Spinal cord (tissue), 10 donors: Measurements from ENCODE around the gene VMAC. TPM values are rescaled to one million over a fixed set of nuclear protein-coding genes. Genes with fewer than 3 reads are reported as not detected.

Experiments
- DNase-seq, 6 donors: peaks; one replicate each; pipeline versions ENCODE4 v3.0.0 to v3.0.0-alpha.2; 2013 to 2015; ENCODE audit warnings: low spot score in 6 of 6, low read depth in 4 of 6
- H3K27ac ChIP-seq: one replicate; pipeline ENCODE4 v1.5.1; 2013; ENCODE audit warnings: low read depth, low read length, control low read depth
- H3K27me3 ChIP-seq: one replicate; pipeline ENCODE4 v1.6.1; 2013; ENCODE audit warnings: low read length; ENCODE audit not compliant: control insufficient read depth, insufficient read depth
- H3K36me3 ChIP-seq: one replicate; pipeline ENCODE4 v1.6.1; 2013; ENCODE audit warnings: low read length; ENCODE audit not compliant: control insufficient read depth, insufficient read depth
- H3K4me1 ChIP-seq: one replicate; pipeline ENCODE4 v1.6.1; 2013; ENCODE audit warnings: low read length; ENCODE audit not compliant: control insufficient read depth, insufficient read depth
- H3K4me3 ChIP-seq: one replicate; pipeline ENCODE4 v1.5.1; 2013; ENCODE audit warnings: low read depth, low read length, control low read depth
- H3K9me3 ChIP-seq: one replicate; pipeline ENCODE4 v1.6.1; 2013; ENCODE audit warnings: low read length; ENCODE audit not compliant: control insufficient read depth, insufficient read depth
- WGBS: methylation state at CpG from one replicate; pipeline ENCODE4 v1.1.5; 2013; ENCODE audit warnings: missing lambda C conversion rate; ENCODE audit not compliant: insufficient coverage; 5-methylcytosine and 5-hydroxymethylcytosine counted together
- polyA plus RNA-seq, 2 donors: library from polyadenylated mRNA; unstranded; fragments of 120-200 nt; gene quantifications; one replicate each; pipeline ENCODE4 v1.2.1, GENCODE V29; 2013; ENCODE audit not compliant: insufficient read length in 2 of 2
- total RNA-seq, 2 donors: library from RNA; depleted of rRNA in 1 of 2; stranded (reverse); fragments of 120-200 nt in 1 of 2; fragments of >200 nt in 1 of 2; gene quantifications; one replicate each; pipeline versions ENCODE4 v1.2.3 to v1.2.4, GENCODE V29; 2013 to 2014
- donor health status: healthy.

The VMAC gene
- total and polyA plus RNA-seq, 4 donors: 4.7 to 9.8 (median 6.9) TPM

- WGBS: 11% methylated on average over 8 of the region's 13 CpGs
- H3K27ac ChIP-seq: peak overlapping the region; percentile 78
- no peaks in the 10 kb centered on the region for H3K9me3 ChIP-seq
- H3K27me3 ChIP-seq: no peaks in the 10 kb centered on the region
- DNase-seq: peak in 3 of 6 donors; percentile 52 to 75 (median 53)
- peaks cover 32% of the 10 kb centered on the region for H3K36me3 ChIP-seq
- H3K4me3 ChIP-seq: no peak overlapping the region
- H3K4me1 ChIP-seq: peaks cover 85% of the 10 kb centered on the region
These were observed 42.8 kb downstream of the VMAC start for GRCh38 chr19:5947435-5947834.

GRCh38 chr19:5948752-5949564, 44.3 kb downstream of the VMAC start:
- H3K4me1 ChIP-seq: peaks cover 82% of the 10 kb centered on the region
- WGBS: 27% methylated on average over 9 of the region's 13 CpGs
- H3K27me3 ChIP-seq: no peaks in the 10 kb centered on the region
- peak in 1 of 6 donors; percentile 55 for DNase-seq
- H3K4me3 ChIP-seq: no peak overlapping the region
- peak overlapping the region; percentile 67 for H3K27ac ChIP-seq
- H3K36me3 ChIP-seq: peaks cover 32% of the 10 kb centered on the region
- no peaks in the 10 kb centered on the region for H3K9me3 ChIP-seq

DNA sequence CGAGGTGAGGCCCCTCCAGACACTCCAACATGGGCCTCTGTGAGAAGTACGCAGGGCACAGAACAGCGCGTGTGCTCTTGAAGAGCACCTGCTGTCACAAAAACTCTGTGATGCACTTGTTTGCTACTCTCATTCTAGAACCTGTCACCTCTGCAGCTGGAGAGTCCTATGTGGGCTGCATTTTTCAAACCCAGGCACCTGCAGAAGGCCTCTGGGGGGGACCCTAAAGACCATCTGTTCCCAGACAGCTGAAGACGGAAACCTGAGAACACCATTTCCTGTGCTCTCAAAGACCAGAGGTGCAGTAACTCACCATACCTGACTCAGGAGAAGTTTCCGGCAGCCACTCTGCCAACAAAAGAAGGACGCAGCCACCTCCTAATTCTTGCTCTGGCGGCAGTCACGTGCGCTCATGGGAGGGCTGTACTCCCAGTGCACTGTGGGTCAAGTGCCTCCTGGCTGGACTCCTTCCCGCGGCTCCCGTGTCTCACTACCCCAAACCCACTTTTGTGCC, 45.2 kb downstream of the VMAC start:
- no peak overlapping the region for H3K4me3 ChIP-seq
- peak overlapping the region; percentile 60 for H3K27ac ChIP-seq

DNA sequence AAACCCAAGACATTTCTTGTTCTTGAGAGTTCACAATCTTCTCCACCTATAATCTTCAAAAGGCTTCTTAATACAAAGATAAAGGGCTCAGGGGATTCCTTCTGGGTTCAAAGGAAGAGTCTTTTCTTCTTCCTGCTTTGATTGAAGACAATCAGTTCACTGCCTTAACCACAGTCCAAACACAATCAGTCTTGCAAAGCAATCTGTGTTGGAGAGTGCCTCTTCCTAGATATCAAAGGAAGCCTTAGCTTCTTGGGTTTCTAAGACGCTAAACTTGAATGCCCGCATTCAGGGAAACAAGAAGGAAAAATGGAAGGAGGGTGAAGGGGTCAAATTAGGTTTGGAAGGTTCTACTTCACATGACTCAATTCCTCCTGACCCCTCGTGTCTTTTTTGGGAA, 46.1 kb downstream of the VMAC start:
- Histone ChIP-seq H3K4me3 (no peak overlapping the region), H3K27ac (peak overlapping the region; percentile 47), H3K27me3 (no peaks in the 10 kb centered on the region), H3K36me3 (peaks cover 18% of the 10 kb centered on the region), H3K9me3 (no peaks in the 10 kb centered on the region), H3K4me1 (peaks cover 89% of the 10 kb centered on the region)
- no CpG with 5 or more reads among the region's 3 CpGs for WGBS
- DNase-seq: no peak

More for the DNA sequence above, 45.2 kb downstream of the VMAC start:
- DNase-seq: no peak
- H3K36me3 ChIP-seq: peaks cover 23% of the 10 kb centered on the region
- 81% methylated on average over 13 of the region's 13 CpGs for WGBS
- no peaks in the 10 kb centered on the region for H3K9me3 ChIP-seq
- no peaks in the 10 kb centered on the region for H3K27me3 ChIP-seq
- peaks cover 85% of the 10 kb centered on the region for H3K4me1 ChIP-seq

DNA sequence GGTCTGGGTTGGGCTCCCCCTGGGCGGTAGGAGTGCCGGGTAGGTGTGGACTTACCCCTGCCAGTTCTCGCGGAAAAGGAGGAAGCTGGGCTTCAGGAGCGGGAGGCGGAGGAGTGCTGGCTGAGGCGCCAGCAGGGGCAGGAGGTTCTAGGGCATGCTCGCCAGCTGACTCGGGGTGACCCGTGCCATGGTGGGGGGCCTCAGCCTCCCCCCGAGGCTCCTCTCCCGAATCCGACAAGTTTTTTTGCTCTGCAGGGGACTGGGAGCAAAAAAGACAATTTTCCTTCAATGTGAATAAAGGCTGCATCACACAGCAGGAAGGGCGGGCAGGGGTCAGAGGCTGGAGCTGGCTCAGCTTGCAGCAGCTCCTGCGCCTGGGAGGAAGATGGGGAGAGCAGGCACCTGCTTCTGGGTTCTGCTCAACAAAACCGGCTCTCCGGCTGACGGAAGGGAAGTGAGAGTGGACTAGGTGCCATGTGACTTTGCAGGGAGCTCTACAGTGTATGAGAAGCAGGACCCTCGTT, 46.7 kb downstream of the VMAC start:
- Histone ChIP-seq H3K4me1 (peaks cover 82% of the 10 kb centered on the region), H3K4me3 (no peak overlapping the region), H3K9me3 (no peaks in the 10 kb centered on the region), H3K27me3 (no peaks in the 10 kb centered on the region), H3K36me3 (peaks cover 12% of the 10 kb centered on the region), H3K27ac (peak overlapping the region; percentile 47)
- 41% methylated on average over 17 of the region's 19 CpGs for whole genome bisulfite sequencing
- DNase-seq: no peak

DNA sequence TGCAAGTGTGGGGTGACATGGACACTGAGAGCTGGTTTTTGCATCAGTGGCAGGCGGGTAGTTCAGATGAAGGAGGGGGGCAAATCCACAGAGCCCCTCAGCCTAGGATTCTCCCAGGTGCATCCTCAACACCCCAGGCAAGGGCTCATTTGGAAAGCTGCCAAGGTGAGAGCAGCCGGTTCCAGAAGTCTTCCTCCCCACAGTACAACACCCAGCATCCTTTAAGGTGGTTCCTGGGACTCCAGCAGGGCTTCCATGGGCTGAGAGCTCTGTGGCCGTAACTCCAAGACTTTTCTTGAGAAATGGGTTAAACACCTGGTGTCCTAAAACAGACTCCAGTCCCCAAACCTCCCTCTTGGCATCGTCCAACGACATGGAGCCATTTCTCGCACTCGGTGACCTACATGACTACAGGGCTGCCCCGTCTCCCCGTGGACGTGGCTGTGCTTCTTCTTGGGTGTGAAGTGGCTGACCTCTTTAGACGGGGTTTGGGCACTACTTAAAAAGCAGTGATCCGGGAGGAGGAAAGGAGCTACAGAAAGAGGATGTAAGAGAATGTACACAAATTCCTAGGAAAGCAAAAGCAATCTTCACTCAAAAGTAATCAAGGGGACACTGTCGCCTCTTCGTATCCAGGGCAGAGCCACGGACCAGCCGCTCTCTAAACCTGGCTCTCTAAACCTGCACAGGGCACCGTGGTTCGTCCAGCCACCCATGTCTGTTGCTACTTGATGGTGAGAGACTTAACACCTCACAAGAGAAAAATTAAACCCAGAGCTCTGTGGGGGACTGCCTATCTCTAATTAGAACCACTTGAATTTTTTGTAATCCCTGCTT, 47.7 kb downstream of the VMAC start:
- no peak for DNase-seq
- WGBS: 62% methylated on average over 10 of the region's 18 CpGs
- H3K9me3 ChIP-seq: no peaks in the 10 kb centered on the region
- H3K4me3 ChIP-seq: no peak overlapping the region
- peaks cover 13% of the 10 kb centered on the region for H3K36me3 ChIP-seq
- no peaks in the 10 kb centered on the region for H3K27me3 ChIP-seq
- no peak overlapping the region for H3K27ac ChIP-seq
- H3K4me1 ChIP-seq: peaks cover 80% of the 10 kb centered on the region

- Histone ChIP-seq H3K4me3 (no peak overlapping the region), H3K9me3 (no peaks in the 10 kb centered on the region), H3K4me1 (peaks cover 74% of the 10 kb centered on the region), H3K27ac (no peak overlapping the region), H3K27me3 (no peaks in the 10 kb centered on the region), H3K36me3 (peaks cover 13% of the 10 kb centered on the region)
- 51% methylated on average over 4 of the region's 5 CpGs for WGBS
- DNase-seq: no peak
These were observed 48.4 kb downstream of the VMAC start for GRCh38 chr19:5953030-5953589.

DNA sequence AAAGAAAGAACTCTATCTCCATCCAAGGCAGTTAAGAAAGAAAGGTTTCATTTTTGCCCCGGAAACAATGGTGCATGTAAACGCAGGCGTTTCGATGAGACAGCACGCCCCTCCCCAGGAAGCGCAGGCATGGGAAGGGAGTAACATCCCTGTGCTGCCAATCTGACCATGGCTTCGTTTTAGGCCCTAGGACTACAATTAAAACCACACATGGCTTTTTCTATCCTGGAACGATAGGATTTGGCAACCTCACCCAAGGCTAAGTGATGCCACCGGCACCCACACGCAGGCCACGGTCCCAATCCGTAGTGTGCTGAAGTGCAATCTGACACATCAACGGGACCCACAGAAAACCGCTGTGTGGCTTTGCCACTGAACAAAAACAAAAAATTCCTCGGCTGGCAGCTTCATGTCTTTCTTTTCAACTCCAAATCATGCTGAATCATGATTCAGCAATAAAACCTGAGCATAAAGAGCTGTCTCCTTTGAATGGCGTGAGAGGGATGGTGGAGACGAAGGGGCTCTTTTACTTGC, 49.1 kb downstream of the VMAC start:
- no peak overlapping the region for H3K4me3 ChIP-seq
- H3K9me3 ChIP-seq: no peaks in the 10 kb centered on the region
- H3K27me3 ChIP-seq: no peaks in the 10 kb centered on the region
- no peak overlapping the region for H3K27ac ChIP-seq
- WGBS: 38% methylated on average over 14 of the region's 17 CpGs
- peaks cover 18% of the 10 kb centered on the region for H3K36me3 ChIP-seq
- H3K4me1 ChIP-seq: peaks cover 74% of the 10 kb centered on the region
- DNase-seq: no peak

- no peak for DNase-seq
- no peaks in the 10 kb centered on the region for H3K9me3 ChIP-seq
- H3K36me3 ChIP-seq: peaks cover 23% of the 10 kb centered on the region
- H3K4me3 ChIP-seq: no peak overlapping the region
- peak overlapping the region; percentile 45 for H3K27ac ChIP-seq
- 56% methylated on average over 3 of the region's 6 CpGs for WGBS
- no peaks in the 10 kb centered on the region for H3K27me3 ChIP-seq
- H3K4me1 ChIP-seq: peaks cover 74% of the 10 kb centered on the region
These were observed 49.6 kb downstream of the VMAC start for GRCh38 chr19:5954293-5954692.
